MM.1S (cell line): Measurements from ENCODE around the gene FYN.

Experiments used
- DNase-seq: peaks from one replicate; pipeline ENCODE4 v3.0.0-alpha.2; 2015
- H2AFZ ChIP-seq: fragments of 300-600 bp; sonication (generic); 2 replicates; pipeline ENCODE4 v1.6.0; 2016; ENCODE audit warnings: antibody characterized with exemption, low read length
- H3F3A ChIP-seq: fragments of 300-600 bp; sonication (generic); 2 replicates; pipeline ENCODE4 v1.6.1; 2016; ENCODE audit warnings: mild to moderate bottlenecking, antibody characterized with exemption, low read length, moderate library complexity, mixed read lengths; ENCODE audit not compliant: insufficient read depth
- H3K27ac ChIP-seq: fragments of 300-600 bp; sonication (generic); 2 replicates; pipeline ENCODE4 v1.5.1; 2016; ENCODE audit warnings: mild to moderate bottlenecking, low read length
- H3K27me3 ChIP-seq: fragments of 300-600 bp; sonication (generic); replicated peaks from 2 replicates; pipeline ENCODE4 v1.6.0; 2016; ENCODE audit warnings: low read length; ENCODE audit not compliant: insufficient read depth
- H3K36me3 ChIP-seq: fragments of 300-600 bp; sonication (generic); replicated peaks from 2 replicates; pipeline ENCODE4 v1.6.1; 2016; ENCODE audit warnings: mild to moderate bottlenecking, low read length, mixed read lengths; ENCODE audit not compliant: insufficient read depth
- H3K4me1 ChIP-seq: fragments of 300-600 bp; sonication (generic); 2 replicates; pipeline ENCODE4 v1.6.1; 2016; ENCODE audit warnings: low read length, mixed read lengths
- H3K4me2 ChIP-seq: fragments of 300-600 bp; sonication (generic); 2 replicates; pipeline ENCODE4 v1.6.0; 2016; ENCODE audit warnings: low read depth, low read length
- H3K4me3 ChIP-seq: fragments of 300-600 bp; sonication (generic); 2 replicates; pipeline ENCODE4 v1.5.1; 2016; ENCODE audit warnings: low read length, mixed read lengths
- H3K79me2 ChIP-seq: fragments of 300-600 bp; sonication (generic); 2 replicates; pipeline ENCODE4 v1.6.1; 2016; ENCODE audit warnings: mixed run types, low read length, mixed read lengths
- H3K9ac ChIP-seq: fragments of 300-600 bp; sonication (generic); 2 replicates; pipeline ENCODE4 v1.6.1; 2016; ENCODE audit warnings: low read length, mixed read lengths
- H3K9me2 ChIP-seq: fragments of 300-600 bp; sonication (generic); replicated peaks from 2 replicates; pipeline ENCODE4 v1.6.1; 2016; ENCODE audit warnings: mild to moderate bottlenecking, low read length, mixed read lengths; ENCODE audit not compliant: insufficient read depth
- H3K9me3 ChIP-seq: fragments of 300-600 bp; sonication (generic); replicated peaks from 2 replicates; pipeline ENCODE4 v1.6.1; 2016; ENCODE audit warnings: mild to moderate bottlenecking, low read length, mixed read lengths; ENCODE audit not compliant: insufficient read depth
- H4K20me1 ChIP-seq: fragments of 300-600 bp; sonication (generic); 2 replicates; pipeline ENCODE4 v1.6.1; 2016; ENCODE audit warnings: mild to moderate bottlenecking, low read length, moderate library complexity, mixed read lengths; ENCODE audit not compliant: insufficient read depth
- EZH2 ChIP-seq: fragments of 300-600 bp; sonication (generic); optimal IDR thresholded peaks from 2 replicates; pipeline ENCODE3; 2017; ENCODE audit warnings: low read depth, mild to moderate bottlenecking, antibody characterized with exemption, low read length, mixed read lengths
- EZH2phosphoT487 ChIP-seq: fragments of 300-600 bp; sonication (generic); IDR thresholded peaks from 2 replicates; pipeline ENCODE4 v1.6.1; 2018; ENCODE audit warnings: antibody characterized with exemption, low read length
- TF ChIP-seq, protein P1 (sequence below): fragments of 300-600 bp; sonication (generic); IDR thresholded peaks from 2 replicates; pipeline ENCODE4 v1.5.1; 2016; ENCODE audit warnings: antibody characterized with exemption, low read length, mixed read lengths

FYN gene

GRCh38 chr6:111614833-111615582 is 258.2 kb downstream of the FYN start:
- Histone ChIP-seq H4K20me1 (no peaks in the 10 kb centered on the region), H3K4me2 (no peak overlapping the region), H3K9ac (no peak overlapping the region), H3F3A (no peaks in the 10 kb centered on the region), H3K9me2 (no peaks in the 10 kb centered on the region), H3K27me3 (no peaks in the 10 kb centered on the region), H3K27ac (no peak overlapping the region), H3K4me1 (no peaks in the 10 kb centered on the region), H2AFZ (no peak overlapping the region), H3K79me2 (no peaks in the 10 kb centered on the region), H3K9me3 (no peaks in the 10 kb centered on the region), H3K36me3 (no peaks in the 10 kb centered on the region), H3K4me3 (no peak overlapping the region)
- no peak for TF ChIP-seq EZH2
- TF ChIP-seq, protein P1, sequence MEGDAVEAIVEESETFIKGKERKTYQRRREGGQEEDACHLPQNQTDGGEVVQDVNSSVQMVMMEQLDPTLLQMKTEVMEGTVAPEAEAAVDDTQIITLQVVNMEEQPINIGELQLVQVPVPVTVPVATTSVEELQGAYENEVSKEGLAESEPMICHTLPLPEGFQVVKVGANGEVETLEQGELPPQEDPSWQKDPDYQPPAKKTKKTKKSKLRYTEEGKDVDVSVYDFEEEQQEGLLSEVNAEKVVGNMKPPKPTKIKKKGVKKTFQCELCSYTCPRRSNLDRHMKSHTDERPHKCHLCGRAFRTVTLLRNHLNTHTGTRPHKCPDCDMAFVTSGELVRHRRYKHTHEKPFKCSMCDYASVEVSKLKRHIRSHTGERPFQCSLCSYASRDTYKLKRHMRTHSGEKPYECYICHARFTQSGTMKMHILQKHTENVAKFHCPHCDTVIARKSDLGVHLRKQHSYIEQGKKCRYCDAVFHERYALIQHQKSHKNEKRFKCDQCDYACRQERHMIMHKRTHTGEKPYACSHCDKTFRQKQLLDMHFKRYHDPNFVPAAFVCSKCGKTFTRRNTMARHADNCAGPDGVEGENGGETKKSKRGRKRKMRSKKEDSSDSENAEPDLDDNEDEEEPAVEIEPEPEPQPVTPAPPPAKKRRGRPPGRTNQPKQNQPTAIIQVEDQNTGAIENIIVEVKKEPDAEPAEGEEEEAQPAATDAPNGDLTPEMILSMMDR, result no peak
- no peak for TF ChIP-seq EZH2phosphoT487
- DNase-seq, result no peak

- no peaks in the 10 kb centered on the region for H3K36me3 ChIP-seq
- no peaks in the 10 kb centered on the region for H3F3A ChIP-seq
- no peaks in the 10 kb centered on the region for H4K20me1 ChIP-seq
- H3K4me1 ChIP-seq, result no peaks in the 10 kb centered on the region
- no peak for DNase-seq
- no peak overlapping the region for H3K9ac ChIP-seq
- no peak overlapping the region for H3K27ac ChIP-seq
- no peaks in the 10 kb centered on the region for H3K9me3 ChIP-seq
- H2AFZ ChIP-seq, result no peak overlapping the region
- H3K79me2 ChIP-seq, result no peaks in the 10 kb centered on the region
- H3K4me3 ChIP-seq, result no peak overlapping the region
- H3K27me3 ChIP-seq, result no peaks in the 10 kb centered on the region
- H3K9me2 ChIP-seq, result no peaks in the 10 kb centered on the region
- no peak overlapping the region for H3K4me2 ChIP-seq
- TF ChIP-seq EZH2 (no peak), EZH2phosphoT487 (no peak)
- TF ChIP-seq, protein P1, result no peak
These were observed 260.9 kb downstream of the FYN start for GRCh38 chr6:111612379-111612778.

DNA sequence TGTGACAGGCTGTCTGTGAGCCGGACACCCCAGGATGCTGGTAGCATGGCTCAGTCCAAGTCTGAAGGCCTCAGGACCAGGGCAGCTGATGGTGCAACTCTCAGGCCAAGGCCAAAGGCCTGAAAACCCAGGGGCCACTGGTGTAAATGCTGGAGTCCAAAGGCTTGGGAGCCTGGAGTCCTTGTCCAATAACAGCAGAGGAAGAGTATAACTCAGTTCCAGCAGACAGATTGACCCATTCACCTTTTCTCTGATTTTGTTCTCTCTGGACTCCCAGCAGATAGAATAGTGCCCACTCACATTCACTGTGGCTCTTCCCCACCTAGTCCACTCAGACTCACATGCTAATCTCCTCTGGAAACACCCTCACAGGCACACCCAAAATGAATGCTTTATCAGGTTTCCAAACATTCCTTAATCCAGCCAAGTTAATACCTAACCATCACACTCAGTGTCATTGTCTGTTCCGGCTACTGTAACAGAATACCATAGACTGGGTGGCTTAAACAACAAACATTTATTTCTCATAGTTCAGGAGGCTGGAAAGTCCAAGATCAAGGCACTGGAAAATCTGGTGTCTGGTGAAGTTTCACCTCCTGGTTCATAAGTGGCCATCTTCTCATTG is 262.6 kb downstream of the FYN start:
- Histone ChIP-seq H3K9me2 (no peaks in the 10 kb centered on the region), H3K4me1 (peaks cover 6% of the 10 kb centered on the region), H3K27ac (no peak overlapping the region), H4K20me1 (no peaks in the 10 kb centered on the region), H3K4me2 (no peak overlapping the region), H3K9ac (no peak overlapping the region), H3K27me3 (no peaks in the 10 kb centered on the region), H3K9me3 (no peaks in the 10 kb centered on the region), H3F3A (peaks cover 11% of the 10 kb centered on the region), H3K36me3 (no peaks in the 10 kb centered on the region), H3K4me3 (no peak overlapping the region), H3K79me2 (no peaks in the 10 kb centered on the region), H2AFZ (no peak overlapping the region)
- no peak for TF ChIP-seq EZH2phosphoT487
- TF ChIP-seq EZH2, result no peak
- TF ChIP-seq, protein P1, result no peak
- DNase-seq, result no peak
